Measurements from ENCODE around the gene PNPLA5.
"Not testable (repeated sequence)": the region's sequence is repeated elsewhere in the genome, so short reads cannot be mapped to it uniquely, and the experiment has no call there.

Gene PNPLA5, protein sequence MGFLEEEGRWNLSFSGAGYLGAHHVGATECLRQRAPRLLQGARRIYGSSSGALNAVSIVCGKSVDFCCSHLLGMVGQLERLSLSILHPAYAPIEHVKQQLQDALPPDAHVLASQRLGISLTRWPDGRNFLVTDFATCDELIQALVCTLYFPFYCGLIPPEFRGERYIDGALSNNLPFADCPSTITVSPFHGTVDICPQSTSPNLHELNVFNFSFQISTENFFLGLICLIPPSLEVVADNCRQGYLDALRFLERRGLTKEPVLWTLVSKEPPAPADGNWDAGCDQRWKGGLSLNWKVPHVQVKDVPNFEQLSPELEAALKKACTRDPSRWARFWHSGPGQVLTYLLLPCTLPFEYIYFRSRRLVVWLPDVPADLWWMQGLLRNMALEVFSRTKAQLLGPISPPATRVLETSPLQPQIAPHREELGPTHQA

GRCh38 chr22:43891360-43892182 is at the start of gene PNPLA5:
Gene PNPLA5 (minus strand): TSS chr22:43892013. CDS start chr22:43891880, 133 bp downstream.
- DNase-seq (ENCODE audit: low spot score): no peak

DNA sequence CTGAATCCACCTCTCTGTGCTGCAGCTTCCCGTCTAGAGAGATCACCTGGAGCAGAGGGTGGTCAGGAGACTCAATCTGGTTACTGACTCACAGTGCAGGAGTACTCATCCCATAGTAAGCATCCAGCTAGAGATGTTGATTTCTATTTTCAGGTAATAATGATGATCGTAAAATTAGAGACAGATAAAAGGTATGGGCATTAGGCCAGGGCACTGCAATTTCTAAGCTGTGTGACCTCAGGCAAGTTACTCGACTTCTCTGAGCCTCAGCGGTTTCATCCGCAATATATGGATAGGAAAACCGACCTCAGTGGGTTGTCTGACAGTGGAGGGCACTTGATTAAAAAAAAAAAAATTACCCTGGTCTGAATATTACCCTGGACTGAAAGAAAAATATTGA is 49.6 kb upstream of the PNPLA5 start:
- no peak for DNase-seq (ENCODE audit: low spot score)

- no peak for DNase-seq (ENCODE audit: low spot score)
These were observed 40.0 kb upstream of the PNPLA5 start for GRCh38 chr22:43931771-43932170.

DNA sequence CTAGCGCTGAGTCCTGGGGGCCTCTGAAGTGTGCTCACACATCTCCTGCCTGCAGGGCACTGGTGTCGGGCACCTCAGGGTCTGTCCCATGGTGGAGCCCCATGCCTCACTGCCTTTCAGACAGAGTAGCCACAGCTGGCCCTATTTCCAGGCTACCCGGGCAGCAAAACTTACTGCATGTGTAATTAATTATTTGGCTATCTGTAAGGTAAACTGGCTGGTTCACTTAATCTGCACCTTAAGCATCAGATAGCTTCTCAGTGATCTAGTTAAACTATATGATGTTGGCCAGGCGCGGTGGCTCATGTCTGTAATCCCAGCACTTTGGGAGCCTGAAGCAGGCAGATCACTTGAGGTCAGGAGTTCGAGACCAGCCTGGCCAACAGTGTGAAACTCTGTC is 37.1 kb upstream of the PNPLA5 start:
- DNase-seq (ENCODE audit: low spot score): no peak

DNA sequence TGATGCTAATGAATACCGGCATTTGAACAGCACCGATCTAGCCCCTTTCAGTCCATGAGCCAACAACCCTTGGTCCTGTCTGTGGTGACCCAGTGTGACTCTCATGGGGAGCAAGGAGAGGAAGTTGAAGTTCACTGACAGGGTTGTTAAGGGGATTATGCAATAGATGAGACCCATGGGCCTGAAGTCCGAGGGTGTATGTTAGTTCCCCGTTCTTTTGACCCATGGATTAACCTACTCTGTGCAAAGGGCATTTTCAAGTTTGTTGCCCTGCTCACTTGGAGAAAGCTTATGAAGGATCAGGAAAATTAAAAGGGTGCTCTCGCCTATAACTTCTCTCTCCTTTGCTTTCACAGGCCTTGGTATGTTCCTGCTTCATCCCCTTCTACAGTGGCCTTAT is 36.7 kb upstream of the PNPLA5 start:
- no peak for DNase-seq (ENCODE audit: low spot score)

DNA sequence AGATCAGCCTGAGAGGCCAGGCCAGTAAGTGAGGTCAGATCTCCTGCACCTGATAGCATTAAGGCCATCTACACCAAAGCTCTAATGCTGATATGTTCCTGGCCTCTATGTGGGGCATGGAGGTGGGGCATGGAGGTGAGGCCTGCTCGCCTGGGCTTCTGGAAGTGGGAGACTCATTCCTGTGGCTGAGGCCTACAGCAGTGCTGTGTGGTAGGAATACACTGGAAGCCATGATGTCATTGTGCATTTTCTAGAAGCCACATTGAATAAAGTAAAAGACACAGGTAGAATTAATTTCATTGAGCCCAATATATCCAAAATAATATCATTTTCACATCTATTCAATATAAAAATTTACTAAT is 34.5 kb upstream of the PNPLA5 start:
- DNase-seq (ENCODE audit: low spot score): no peak

- DNase-seq (ENCODE audit: low spot score): peak; percentile 53
These were observed 33.9 kb upstream of the PNPLA5 start for GRCh38 chr22:43925433-43926348.

DNA sequence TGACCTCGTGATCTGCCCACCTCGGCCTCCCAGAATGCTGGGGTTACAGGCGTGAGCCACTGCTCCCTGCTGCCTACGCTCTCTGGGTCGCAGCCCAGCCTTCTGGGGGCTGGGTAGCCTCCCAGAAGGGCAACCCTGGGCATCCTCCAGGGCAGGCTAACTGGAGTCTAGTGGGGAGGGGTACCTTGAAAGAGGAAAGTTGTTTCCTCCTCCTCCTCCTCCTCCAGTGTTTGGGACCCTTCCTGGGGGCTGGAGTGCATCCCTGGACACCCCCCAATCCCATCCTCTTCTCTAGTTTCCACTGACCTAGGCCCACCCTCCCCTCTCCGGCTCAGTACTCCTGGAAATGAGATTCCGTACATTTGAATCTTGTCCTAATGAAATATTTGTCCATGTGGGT is 33.1 kb upstream of the PNPLA5 start:
- DNase-seq (ENCODE audit: low spot score): no peak

- DNase-seq (ENCODE audit: low spot score): peak; percentile 93
These were observed 32.0 kb upstream of the PNPLA5 start, which contains the start of gene PNPLA3 for GRCh38 chr22:43923631-43924464. Gene PNPLA3 (plus strand): TSS chr22:43923805. CDS start chr22:43923912, 107 bp downstream.

DNA sequence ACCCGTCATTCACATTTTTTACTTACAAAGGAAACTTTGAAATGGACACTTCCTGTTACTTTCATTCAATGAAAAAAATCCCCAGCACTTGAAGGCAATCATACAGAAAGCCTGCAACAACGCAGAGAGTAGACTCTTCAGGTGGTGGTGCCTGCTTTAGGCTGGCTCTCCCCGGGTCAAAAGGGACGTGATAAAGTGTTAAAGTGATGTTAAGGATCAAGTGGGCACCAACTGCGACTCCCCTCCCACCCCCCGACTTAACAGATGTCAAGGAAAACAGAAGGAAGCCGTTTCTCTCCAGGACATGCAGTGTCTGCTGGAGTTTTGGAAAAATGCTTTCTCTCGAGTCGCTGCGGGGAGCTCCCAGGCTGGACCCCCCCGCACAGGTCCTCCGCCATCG is 31.4 kb upstream of the PNPLA5 start:
- peak; percentile 28 for DNase-seq (ENCODE audit: low spot score)

DNA sequence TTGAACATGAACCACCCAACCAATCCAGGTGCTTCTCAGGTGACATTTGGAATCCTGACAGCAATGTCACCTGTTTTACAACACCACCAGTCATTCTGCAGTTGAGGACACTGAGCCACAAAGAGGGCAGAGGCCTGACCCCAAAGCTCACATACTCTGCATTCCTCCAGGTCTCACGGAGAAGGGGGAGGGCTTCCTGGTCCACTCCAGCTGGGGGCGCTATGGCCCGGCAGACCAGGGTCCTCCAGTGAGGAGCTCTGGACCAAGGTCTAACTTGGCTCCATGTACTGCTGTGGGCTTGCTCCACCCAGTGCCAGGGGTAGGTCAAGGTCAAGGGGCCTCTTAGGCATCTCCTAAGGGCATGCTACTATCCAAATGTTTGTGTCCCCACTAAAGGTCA is 30.3 kb upstream of the PNPLA5 start:
- DNase-seq (ENCODE audit: low spot score): no peak

DNA sequence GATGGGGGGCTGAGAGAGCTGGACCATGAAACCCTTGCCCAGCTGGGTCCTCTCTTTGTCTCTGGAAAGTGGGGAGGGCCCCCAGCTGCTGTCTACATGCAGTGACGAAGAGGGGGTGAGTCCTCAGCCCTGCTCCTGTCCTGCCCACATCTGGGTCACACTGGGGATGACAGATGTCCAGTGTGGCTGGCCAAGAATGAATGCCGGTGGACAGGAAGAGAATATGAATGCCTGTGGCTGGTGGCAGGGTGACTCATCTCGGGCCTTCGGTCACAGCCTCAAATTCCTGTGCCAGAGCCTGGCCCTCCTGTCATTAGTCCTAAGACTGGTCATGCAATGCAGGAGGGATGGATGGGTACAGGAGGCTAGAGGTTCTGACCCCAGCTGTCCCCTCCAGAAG is 29.6 kb upstream of the PNPLA5 start:
- peak; percentile 26 for DNase-seq (ENCODE audit: low spot score)

GRCh38 chr22:43919106-43919973 is 27.5 kb upstream of the PNPLA5 start:
- DNase-seq (ENCODE audit: low spot score): no peak

- no peak for DNase-seq (ENCODE audit: low spot score)
These were observed 25.7 kb upstream of the PNPLA5 start for GRCh38 chr22:43917521-43917920.

- DNase-seq (ENCODE audit: low spot score): peak; percentile 89
These were observed 19.5 kb upstream of the PNPLA5 start for GRCh38 chr22:43911351-43911750.

DNA sequence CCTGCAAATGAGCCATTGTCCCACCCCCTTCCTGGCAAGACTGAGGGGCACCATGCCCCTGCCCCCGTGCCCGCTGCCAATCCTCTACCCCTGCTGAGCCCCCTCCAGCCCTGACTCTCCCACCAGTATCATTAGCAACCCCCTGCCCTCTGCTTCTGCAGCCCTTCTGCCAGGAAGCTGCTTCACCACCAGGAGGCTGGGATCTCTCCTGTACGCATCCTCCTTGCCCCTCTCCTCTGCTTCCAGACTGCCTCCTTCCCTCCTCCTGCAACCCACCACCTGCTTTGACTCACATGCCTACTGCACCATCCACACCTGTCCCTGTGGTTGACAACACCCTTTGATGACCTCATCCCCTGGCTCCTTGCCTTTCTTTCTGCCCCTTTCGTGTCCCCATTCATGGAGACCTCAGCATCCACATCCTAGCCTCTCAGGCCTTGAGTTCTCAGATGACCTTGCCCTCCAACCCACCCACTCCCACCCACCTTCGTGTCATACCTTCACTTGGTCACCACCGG is 18.4 kb upstream of the PNPLA5 start:
- no peak for DNase-seq (ENCODE audit: low spot score)

DNA sequence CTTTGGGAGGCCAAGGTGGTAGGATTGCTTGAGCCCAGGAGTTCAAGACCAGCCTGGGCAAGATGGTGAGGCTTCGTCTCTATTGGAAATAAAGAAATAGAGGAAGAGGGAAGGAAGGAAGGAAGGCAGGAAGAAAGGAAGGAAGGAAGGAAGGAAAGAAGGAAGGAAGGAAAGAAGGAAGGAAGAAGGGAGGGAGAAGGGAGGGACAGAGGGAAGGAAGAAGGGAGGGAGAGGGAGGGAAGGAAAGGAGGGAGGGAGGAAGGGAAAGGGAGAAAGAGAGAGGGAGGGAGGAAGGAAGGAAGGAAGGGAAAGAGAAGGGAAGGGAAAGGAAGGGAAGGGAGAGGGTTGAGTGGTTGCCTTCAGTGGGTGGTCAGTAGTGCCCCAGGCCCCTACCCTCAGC is 17.9 kb upstream of the PNPLA5 start:
- DNase-seq (ENCODE audit: low spot score): no peak

GRCh38 chr22:43905681-43906080 is 13.9 kb upstream of the PNPLA5 start:
- no peak for DNase-seq (ENCODE audit: low spot score)

DNA sequence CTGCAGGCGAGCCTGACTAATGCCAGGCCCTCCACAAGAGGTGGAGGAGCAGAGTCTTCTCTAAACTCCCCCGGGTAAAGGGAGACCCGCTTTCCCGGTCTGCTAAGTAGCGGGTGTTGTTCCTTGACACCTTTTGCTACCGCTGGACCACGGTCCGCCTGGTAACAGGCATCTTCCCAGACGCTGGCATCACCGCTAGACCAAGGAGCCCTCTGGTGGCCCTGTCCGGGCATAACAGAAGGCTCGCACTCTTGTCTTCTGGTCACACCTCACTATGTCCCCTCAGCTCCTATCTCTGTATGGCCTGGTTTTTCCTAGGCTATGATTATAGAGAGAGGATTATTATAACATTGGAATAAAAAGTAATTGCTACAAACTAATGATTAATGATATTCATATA is 12.6 kb upstream of the PNPLA5 start:
- DNase-seq (ENCODE audit: low spot score): not testable (repeated sequence)

DNA sequence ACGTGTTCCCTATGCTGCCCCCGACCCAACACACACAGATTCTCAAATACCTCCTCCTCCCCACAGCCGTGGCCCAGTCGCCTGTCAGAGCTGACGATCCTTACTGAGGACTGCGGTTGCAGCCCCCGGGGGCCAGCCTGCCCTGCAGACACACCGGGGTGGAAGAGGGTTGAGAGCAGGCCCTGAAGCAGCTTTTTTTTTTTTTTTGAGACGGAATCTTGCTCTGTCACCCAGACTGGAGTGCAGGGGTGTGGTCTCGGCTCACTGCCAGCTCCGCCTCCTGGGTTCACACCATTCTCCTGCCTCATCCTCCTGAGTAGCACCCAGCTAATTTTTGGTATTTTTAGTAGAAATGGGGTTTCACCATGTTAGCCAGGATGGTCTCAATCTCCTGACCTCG is 11.2 kb upstream of the PNPLA5 start:
- not testable (repeated sequence) for DNase-seq (ENCODE audit: low spot score)

All from COLO829 (cell line).